K562 (cell line): Measurements from ENCODE around the gene HSPB3. TPM values are rescaled to one million over a fixed set of nuclear protein-coding genes. Genes with fewer than 3 reads are reported as not detected.

Source experiments
- ATAC-seq: fragments of 200-7000 bp; cut with Tn5 transposase; 3 replicates; pipeline ENCODE4 v1.9.1; 2020; ENCODE audit warnings: moderate library complexity
- BruUV-seq: library from RNA; stranded (reverse); fragments of 400-500 nt; replicated peaks from 2 replicates; lab custom pipeline; 2021; lab: Mats Ljungman, UMichigan
- CTCF ChIA-PET: fragments of 300-600 bp; formaldehyde crosslinking; extraction: SDS; loops from one replicate; lab custom pipeline; 2021; ENCODE audit warnings: low intra/inter-chr PET ratio; lab: Yijun Ruan, JAX
- POLR2A ChIA-PET: fragments of 300-600, 350-650 bp; sonication (Branson Sonifier 250); formaldehyde crosslinking; extraction: SDS; loops from one replicate; lab custom pipeline; 2021; ENCODE audit warnings: antibody characterized with exemption, inconsistent platforms; lab: Yijun Ruan, JAX
- DNase-seq, 4 experiments: peaks; one replicate each; pipeline versions ENCODE4 v3.0.0 to v3.0.0-alpha.2; 2011 to 2018; ENCODE audit warnings: low spot score in 3 of 4, mixed read lengths in 3 of 4; ENCODE audit errors: extremely low read depth in 1 of 4
- FAIRE-seq: peaks from 2 replicates; lab custom pipeline; 2011; peaks lifted over from hg19 to GRCh38; lab: Jason Lieb, UNC
- H2AFZ ChIP-seq: 2 replicates; pipeline ENCODE4 v1.6.0; 2011; ENCODE audit warnings: low read depth, low read length, control low read depth, inconsistent platforms
- H3K27ac ChIP-seq: fragments of 200-600 bp; 3 replicates; pipeline ENCODE4 v1.8.0; 2011; ENCODE audit warnings: low read depth, mild to moderate bottlenecking, control low read depth, inconsistent platforms, low read length, moderate library complexity, mixed read lengths; ENCODE audit errors: extremely low read depth
- H3K27me3 ChIP-seq, 2 experiments: fragments of 300-600 bp in 1 of 2; 2 replicates in 1 of 2; 3 replicates in 1 of 2; pipeline versions ENCODE4 v1.6.0 to v1.8.0; 2011; ENCODE audit warnings: inconsistent platforms in 2 of 2, low read length in 2 of 2, mild to moderate bottlenecking in 1 of 2, mixed read lengths in 1 of 2, moderate library complexity in 1 of 2; ENCODE audit not compliant: control insufficient read depth in 2 of 2, insufficient read depth in 2 of 2
- H3K36me3 ChIP-seq: fragments of 300-600 bp; 3 replicates; pipeline ENCODE4 v1.8.0; 2011; ENCODE audit warnings: mild to moderate bottlenecking, low read length, inconsistent platforms; ENCODE audit not compliant: control insufficient read depth, insufficient read depth
- H3K4me1 ChIP-seq, 2 experiments: fragments of 200-600 bp in 1 of 2; replicated peaks in 1 of 2; 2 replicates in 1 of 2; 3 replicates in 1 of 2; pipeline versions ENCODE4 v1.5.1 to v1.8.0; 2011; ENCODE audit warnings: inconsistent platforms in 2 of 2, low read length in 2 of 2, mild to moderate bottlenecking in 1 of 2, mixed read lengths in 1 of 2, moderate library complexity in 1 of 2; ENCODE audit not compliant: control insufficient read depth in 2 of 2, insufficient read depth in 2 of 2
- H3K4me2 ChIP-seq: 2 replicates; pipeline ENCODE4 v1.6.1; 2011; ENCODE audit warnings: low read length, control low read depth, inconsistent platforms, mixed read lengths; ENCODE audit not compliant: insufficient read depth
- H3K4me3 ChIP-seq: fragments of 200-600 bp; sonication (generic), shearing (Covaris generic); 2 replicates; pipeline ENCODE4 v1.5.1; 2016; ENCODE audit warnings: control low read depth, inconsistent platforms
- H3K79me2 ChIP-seq: fragments of 200-600 bp; 3 replicates; pipeline ENCODE4 v1.8.0; 2011; ENCODE audit warnings: low read length, inconsistent platforms; ENCODE audit not compliant: control insufficient read depth, insufficient read depth
- H3K9ac ChIP-seq, 2 experiments: 2 replicates each; pipeline versions ENCODE4 v1.6.0 to v1.6.1; 2011; ENCODE audit warnings: low read depth in 2 of 2, low read length in 2 of 2, control low read depth in 1 of 2, inconsistent platforms in 1 of 2, mild to moderate bottlenecking in 1 of 2, mixed read lengths in 1 of 2; ENCODE audit not compliant: insufficient read depth in 1 of 2
- H3K9me1 ChIP-seq: one replicate; pipeline ENCODE4 v1.6.0; 2011; ENCODE audit warnings: inconsistent platforms, mild to moderate bottlenecking, low read length, moderate library complexity; ENCODE audit not compliant: control insufficient read depth, insufficient read depth
- H3K9me3 ChIP-seq: replicated peaks from 2 replicates; pipeline ENCODE4 v1.5.1; 2011; ENCODE audit warnings: low read depth, low read length, inconsistent platforms; ENCODE audit not compliant: control insufficient read depth, insufficient read depth
- H4K20me1 ChIP-seq: replicated peaks from 2 replicates; pipeline ENCODE4 v1.6.1; 2011; ENCODE audit warnings: low read length, inconsistent platforms, mixed read lengths; ENCODE audit not compliant: control insufficient read depth, insufficient read depth
- PHB2 ChIP-seq: fragments of 450-650 bp; IDR thresholded peaks from 2 replicates; pipeline ENCODE4 v1.6.1; 2017; ENCODE audit warnings: low read depth
- RAD21 ChIP-seq, 2 experiments: fragments of 250-450 bp in 1 of 2; fragments of 450-650 bp in 1 of 2; sonication (Bioruptor Pico) in 1 of 2; formaldehyde crosslinking in 1 of 2; IDR thresholded peaks in 1 of 2; conservative IDR thresholded peaks in 1 of 2; 2 replicates each; pipeline versions ENCODE4 v1.4.0 to v1.8.0; 2020 to 2022; ENCODE audit warnings: mild to moderate bottlenecking in 2 of 2, moderate library complexity in 1 of 2
- SMC3 ChIP-seq: conservative IDR thresholded peaks from 2 replicates; pipeline ENCODE4 v1.6.1; 2011; ENCODE audit warnings: low read depth, low read length, improper control_type of control experiment; ENCODE audit not compliant: insufficient read depth
- in situ Hi-C: fragments of 300-500 bp; cut with MboI; formaldehyde crosslinking; loops from 4 replicates; pipeline ENCODE4 v1.15.0; 2018; ENCODE audit warnings: inconsistent platforms, mixed read lengths
- intact Hi-C: fragments of 100-400 bp; cut with micrococcal nuclease; formaldehyde crosslinking; loops from 2 replicates; pipeline ENCODE4 v1.14.2; 2022
- polyA plus RNA-seq, 8 experiments: library from polyadenylated mRNA; depleted of rRNA in 4 of 8; stranded (reverse) in 5 of 8; unstranded in 3 of 8; fragments of >200 nt; fragmentation: Nextera tagmentation in 2 of 8; fragmentation: Illumina TruSeq in 1 of 8; extraction: Ambion mirVana in 2 of 8; extraction: Trizol in 1 of 8; gene quantifications; 2 replicates each; pipeline versions ENCODE4 v1.2.1 to v1.2.3, GENCODE V29; 2011 to 2014; ENCODE audit warnings: inconsistent platforms in 1 of 8, missing spikeins in 1 of 8
- total RNA-seq, 7 experiments: library from RNA; depleted of rRNA in 6 of 7; stranded (reverse); fragments of >200 nt in 6 of 7; fragmentation: Illumina TruSeq in 2 of 7; extraction: Trizol in 2 of 7; gene quantifications; 2 replicates each; pipeline versions ENCODE4 v1.2.1 to v1.2.3, GENCODE V29; 2011 to 2021; ENCODE audit warnings: low replicate concordance in 1 of 7
- TF ChIP-seq, protein P1 (sequence below), 3 experiments: IDR thresholded peaks in 2 of 3; conservative IDR thresholded peaks in 1 of 3; 2 replicates each; pipeline ENCODE4 v1.5.1; 2011 to 2012; ENCODE audit warnings: low read length in 3 of 3, mild to moderate bottlenecking in 3 of 3, control low read depth in 2 of 3, improper control_type of control experiment in 1 of 3, inconsistent platforms in 1 of 3, low read depth in 1 of 3, mixed read lengths in 1 of 3, moderate library complexity in 1 of 3; ENCODE audit not compliant: insufficient read depth in 2 of 3
- TF ChIP-seq, protein P2 (sequence below): fragments of 200-600 bp; sonication (generic); IDR thresholded peaks from one replicate; pipeline ENCODE4 v1.6.1; 2012; ENCODE audit warnings: mild to moderate bottlenecking, low read depth, low read length, inconsistent platforms

Gene HSPB3
- total and polyA plus RNA-seq, 9 of the 15 experiments (the other 6 are each of a cell fraction or from before 2014, with no cell fraction given) = 2.4 to 6.3 (median 3.4) TPM

DNA sequence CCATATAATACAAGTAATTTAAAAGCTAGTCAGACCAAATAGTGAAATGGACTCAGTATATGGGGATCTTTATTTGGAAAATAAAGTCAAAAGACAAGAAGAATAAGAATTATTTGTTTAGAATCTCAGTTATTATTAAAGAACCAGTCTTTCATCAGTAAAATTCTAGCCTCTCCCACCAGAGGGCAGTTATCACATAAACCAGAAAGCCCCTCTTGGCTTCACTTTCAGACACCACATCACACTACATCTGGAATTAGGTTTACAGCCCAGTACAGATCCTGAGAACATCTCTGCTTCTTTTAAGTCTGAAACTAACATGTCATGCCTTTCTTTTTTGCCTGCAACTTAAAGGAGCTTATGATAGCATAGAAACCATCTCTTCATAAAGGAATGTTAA, 12.2 kb upstream of the HSPB3 start:
- no peak overlapping the region for H3K27ac ChIP-seq
- FAIRE-seq (peak; percentile 81), ATAC-seq (peak; percentile 67), DNase-seq (peak; percentile 22 to 47 (median 39))
- H3K4me2 ChIP-seq = no peak overlapping the region
- in situ Hi-C loops = no loop called here
- H3K9ac ChIP-seq = no peak overlapping the region
- no peak overlapping the region for H2AFZ ChIP-seq
- intact Hi-C loops = loop anchor here (1.0 kb wide), 1 partner anchor 46 kb away; no protein-coding TSS in a partner anchor
- no peak overlapping the region for H3K4me3 ChIP-seq
- ChIA-PET POLR2A (interaction anchor here (0.8 kb wide), 1 partner anchor 133 kb away, joined by 3 read pairs; the partner anchor contains the start of gene ARL15), CTCF (interaction anchor here (1.0 to 1.4 kb wide), 2 partner anchors 8 to 46 kb away, joined by 3 to 4 read pairs; no protein-coding TSS in a partner anchor)
- no peaks in the 10 kb centered on the region for H3K9me3 ChIP-seq
- H3K9me1 ChIP-seq = no peaks in the 10 kb centered on the region
- no peaks in the 10 kb centered on the region for H3K79me2 ChIP-seq
- H4K20me1 ChIP-seq = no peaks in the 10 kb centered on the region
- BruUV-seq = no TSS peak
- H3K4me1 ChIP-seq = peaks cover 0 to 15% of the 10 kb centered on the region in 2 experiments; a peak in 3 of 5 replicates
- H3K36me3 ChIP-seq = peaks cover 8% of the 10 kb centered on the region; the same call in 2 of the 3 replicates
- no peaks in the 10 kb centered on the region for H3K27me3 ChIP-seq
- TF ChIP-seq, protein P1, sequence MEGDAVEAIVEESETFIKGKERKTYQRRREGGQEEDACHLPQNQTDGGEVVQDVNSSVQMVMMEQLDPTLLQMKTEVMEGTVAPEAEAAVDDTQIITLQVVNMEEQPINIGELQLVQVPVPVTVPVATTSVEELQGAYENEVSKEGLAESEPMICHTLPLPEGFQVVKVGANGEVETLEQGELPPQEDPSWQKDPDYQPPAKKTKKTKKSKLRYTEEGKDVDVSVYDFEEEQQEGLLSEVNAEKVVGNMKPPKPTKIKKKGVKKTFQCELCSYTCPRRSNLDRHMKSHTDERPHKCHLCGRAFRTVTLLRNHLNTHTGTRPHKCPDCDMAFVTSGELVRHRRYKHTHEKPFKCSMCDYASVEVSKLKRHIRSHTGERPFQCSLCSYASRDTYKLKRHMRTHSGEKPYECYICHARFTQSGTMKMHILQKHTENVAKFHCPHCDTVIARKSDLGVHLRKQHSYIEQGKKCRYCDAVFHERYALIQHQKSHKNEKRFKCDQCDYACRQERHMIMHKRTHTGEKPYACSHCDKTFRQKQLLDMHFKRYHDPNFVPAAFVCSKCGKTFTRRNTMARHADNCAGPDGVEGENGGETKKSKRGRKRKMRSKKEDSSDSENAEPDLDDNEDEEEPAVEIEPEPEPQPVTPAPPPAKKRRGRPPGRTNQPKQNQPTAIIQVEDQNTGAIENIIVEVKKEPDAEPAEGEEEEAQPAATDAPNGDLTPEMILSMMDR (IDR thresholded peaks at IDR 0.05 in 2 of 3, conservative IDR thresholded peaks at IDR 0.05 in 1 of 3; ENCODE audit: insufficient read depth in 2 of 3, low read depth in 1 of 3, low read length in 3 of 3) = peak; percentile 38 to 54 (median 41); a peak in 4 of 6 replicates
- TF ChIP-seq, protein P2, sequence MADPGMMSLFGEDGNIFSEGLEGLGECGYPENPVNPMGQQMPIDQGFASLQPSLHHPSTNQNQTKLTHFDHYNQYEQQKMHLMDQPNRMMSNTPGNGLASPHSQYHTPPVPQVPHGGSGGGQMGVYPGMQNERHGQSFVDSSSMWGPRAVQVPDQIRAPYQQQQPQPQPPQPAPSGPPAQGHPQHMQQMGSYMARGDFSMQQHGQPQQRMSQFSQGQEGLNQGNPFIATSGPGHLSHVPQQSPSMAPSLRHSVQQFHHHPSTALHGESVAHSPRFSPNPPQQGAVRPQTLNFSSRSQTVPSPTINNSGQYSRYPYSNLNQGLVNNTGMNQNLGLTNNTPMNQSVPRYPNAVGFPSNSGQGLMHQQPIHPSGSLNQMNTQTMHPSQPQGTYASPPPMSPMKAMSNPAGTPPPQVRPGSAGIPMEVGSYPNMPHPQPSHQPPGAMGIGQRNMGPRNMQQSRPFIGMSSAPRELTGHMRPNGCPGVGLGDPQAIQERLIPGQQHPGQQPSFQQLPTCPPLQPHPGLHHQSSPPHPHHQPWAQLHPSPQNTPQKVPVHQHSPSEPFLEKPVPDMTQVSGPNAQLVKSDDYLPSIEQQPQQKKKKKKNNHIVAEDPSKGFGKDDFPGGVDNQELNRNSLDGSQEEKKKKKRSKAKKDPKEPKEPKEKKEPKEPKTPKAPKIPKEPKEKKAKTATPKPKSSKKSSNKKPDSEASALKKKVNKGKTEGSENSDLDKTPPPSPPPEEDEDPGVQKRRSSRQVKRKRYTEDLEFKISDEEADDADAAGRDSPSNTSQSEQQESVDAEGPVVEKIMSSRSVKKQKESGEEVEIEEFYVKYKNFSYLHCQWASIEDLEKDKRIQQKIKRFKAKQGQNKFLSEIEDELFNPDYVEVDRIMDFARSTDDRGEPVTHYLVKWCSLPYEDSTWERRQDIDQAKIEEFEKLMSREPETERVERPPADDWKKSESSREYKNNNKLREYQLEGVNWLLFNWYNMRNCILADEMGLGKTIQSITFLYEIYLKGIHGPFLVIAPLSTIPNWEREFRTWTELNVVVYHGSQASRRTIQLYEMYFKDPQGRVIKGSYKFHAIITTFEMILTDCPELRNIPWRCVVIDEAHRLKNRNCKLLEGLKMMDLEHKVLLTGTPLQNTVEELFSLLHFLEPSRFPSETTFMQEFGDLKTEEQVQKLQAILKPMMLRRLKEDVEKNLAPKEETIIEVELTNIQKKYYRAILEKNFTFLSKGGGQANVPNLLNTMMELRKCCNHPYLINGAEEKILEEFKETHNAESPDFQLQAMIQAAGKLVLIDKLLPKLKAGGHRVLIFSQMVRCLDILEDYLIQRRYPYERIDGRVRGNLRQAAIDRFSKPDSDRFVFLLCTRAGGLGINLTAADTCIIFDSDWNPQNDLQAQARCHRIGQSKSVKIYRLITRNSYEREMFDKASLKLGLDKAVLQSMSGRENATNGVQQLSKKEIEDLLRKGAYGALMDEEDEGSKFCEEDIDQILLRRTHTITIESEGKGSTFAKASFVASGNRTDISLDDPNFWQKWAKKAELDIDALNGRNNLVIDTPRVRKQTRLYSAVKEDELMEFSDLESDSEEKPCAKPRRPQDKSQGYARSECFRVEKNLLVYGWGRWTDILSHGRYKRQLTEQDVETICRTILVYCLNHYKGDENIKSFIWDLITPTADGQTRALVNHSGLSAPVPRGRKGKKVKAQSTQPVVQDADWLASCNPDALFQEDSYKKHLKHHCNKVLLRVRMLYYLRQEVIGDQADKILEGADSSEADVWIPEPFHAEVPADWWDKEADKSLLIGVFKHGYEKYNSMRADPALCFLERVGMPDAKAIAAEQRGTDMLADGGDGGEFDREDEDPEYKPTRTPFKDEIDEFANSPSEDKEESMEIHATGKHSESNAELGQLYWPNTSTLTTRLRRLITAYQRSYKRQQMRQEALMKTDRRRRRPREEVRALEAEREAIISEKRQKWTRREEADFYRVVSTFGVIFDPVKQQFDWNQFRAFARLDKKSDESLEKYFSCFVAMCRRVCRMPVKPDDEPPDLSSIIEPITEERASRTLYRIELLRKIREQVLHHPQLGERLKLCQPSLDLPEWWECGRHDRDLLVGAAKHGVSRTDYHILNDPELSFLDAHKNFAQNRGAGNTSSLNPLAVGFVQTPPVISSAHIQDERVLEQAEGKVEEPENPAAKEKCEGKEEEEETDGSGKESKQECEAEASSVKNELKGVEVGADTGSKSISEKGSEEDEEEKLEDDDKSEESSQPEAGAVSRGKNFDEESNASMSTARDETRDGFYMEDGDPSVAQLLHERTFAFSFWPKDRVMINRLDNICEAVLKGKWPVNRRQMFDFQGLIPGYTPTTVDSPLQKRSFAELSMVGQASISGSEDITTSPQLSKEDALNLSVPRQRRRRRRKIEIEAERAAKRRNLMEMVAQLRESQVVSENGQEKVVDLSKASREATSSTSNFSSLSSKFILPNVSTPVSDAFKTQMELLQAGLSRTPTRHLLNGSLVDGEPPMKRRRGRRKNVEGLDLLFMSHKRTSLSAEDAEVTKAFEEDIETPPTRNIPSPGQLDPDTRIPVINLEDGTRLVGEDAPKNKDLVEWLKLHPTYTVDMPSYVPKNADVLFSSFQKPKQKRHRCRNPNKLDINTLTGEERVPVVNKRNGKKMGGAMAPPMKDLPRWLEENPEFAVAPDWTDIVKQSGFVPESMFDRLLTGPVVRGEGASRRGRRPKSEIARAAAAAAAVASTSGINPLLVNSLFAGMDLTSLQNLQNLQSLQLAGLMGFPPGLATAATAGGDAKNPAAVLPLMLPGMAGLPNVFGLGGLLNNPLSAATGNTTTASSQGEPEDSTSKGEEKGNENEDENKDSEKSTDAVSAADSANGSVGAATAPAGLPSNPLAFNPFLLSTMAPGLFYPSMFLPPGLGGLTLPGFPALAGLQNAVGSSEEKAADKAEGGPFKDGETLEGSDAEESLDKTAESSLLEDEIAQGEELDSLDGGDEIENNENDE = no peak
- TF ChIP-seq PHB2 (no peak), SMC3 (0 out of 2 replicates have a peak, but pooled peaks have one; percentile 18), RAD21 (CRISPR knock-in tag; conservative IDR thresholded peaks at IDR 0.05 in 1 of 2, IDR thresholded peaks at IDR 0.05 in 1 of 2) (peak in 1 of 2 experiments; percentile 51; a peak in 2 of 4 replicates)
